Stomach (tissue), 9 donors: Measurements from ENCODE around the gene BTG2. TPM values are rescaled to one million over a fixed set of nuclear protein-coding genes. Genes with fewer than 3 reads are reported as not detected.

Experiments used
- DNase-seq, 2 donors: peaks; one replicate each; pipeline versions ENCODE4 v3.0.0 to v3.0.0-alpha.2; 2013 to 2019
- H3K27ac ChIP-seq, 5 donors: fragments of 200-600 bp in 4 of 5; sonication (generic) in 4 of 5; one replicate each; pipeline ENCODE4 v1.5.1; 2013 to 2019; ENCODE audit warnings: mild to moderate bottlenecking in 1 of 5, moderate library complexity in 1 of 5
- H3K27me3 ChIP-seq, 3 donors: fragments of 200-600 bp; sonication (generic); one replicate each; pipeline ENCODE4 v1.5.1; 2017 to 2019; ENCODE audit warnings: mixed run types in 1 of 3
- H3K36me3 ChIP-seq, 4 donors: fragments of 200-600 bp; sonication (generic); 1 replicate in 3 of 4; 2 replicates in 1 of 4; pipeline ENCODE4 v1.5.1; 2016 to 2019
- H3K4me1 ChIP-seq, 4 donors: fragments of 200-600 bp; sonication (generic); one replicate each; pipeline ENCODE4 v1.5.1; 2016 to 2019
- H3K4me3 ChIP-seq, 4 donors: fragments of 200-600 bp; sonication (generic) in 3 of 4; one replicate each; pipeline ENCODE4 v1.5.1; 2016 to 2019; ENCODE audit warnings: mild to moderate bottlenecking in 1 of 4
- H3K9me3 ChIP-seq, 4 donors: fragments of 200-600 bp; sonication (generic); one replicate each; pipeline ENCODE4 v1.5.1; 2016 to 2019
- CTCF ChIP-seq, 7 experiments: fragments of 450-650 bp in 4 of 7; fragments of 200-600 bp in 3 of 7; sonication (generic) in 3 of 7; IDR thresholded peaks; one replicate each; pipeline ENCODE4 v1.5.1; 2016 to 2019; ENCODE audit warnings: antibody characterized with exemption in 7 of 7, control low read depth in 2 of 7, mild to moderate bottlenecking in 1 of 7
- EP300 ChIP-seq: sonication (generic); formaldehyde crosslinking; IDR thresholded peaks from one replicate; pipeline ENCODE4 v1.6.1; 2017; ENCODE audit warnings: antibody characterized with exemption
- POLR2A ChIP-seq, 4 donors: fragments of 450-650 bp; IDR thresholded peaks; one replicate each; pipeline ENCODE4 v1.6.1; 2016; ENCODE audit warnings: antibody characterized with exemption in 4 of 4, control low read depth in 2 of 4, mild to moderate bottlenecking in 1 of 4, moderate library complexity in 1 of 4
- POLR2AphosphoS5 ChIP-seq, 3 donors: sonication (generic); formaldehyde crosslinking; IDR thresholded peaks; one replicate each; pipeline ENCODE4 v1.6.1; 2016; ENCODE audit warnings: antibody characterized with exemption in 3 of 3
- WGBS, 5 donors: extraction: QIAGEN DNeasy Blood & Tissue Kit in 3 of 5; methylation state at CpG; one replicate each; pipeline versions ENCODE4 v1.1.5 to v1.1.7; 2013 to 2018; 5-methylcytosine and 5-hydroxymethylcytosine counted together
- intact Hi-C: fragments of 100-400 bp; cut with DNase I; formaldehyde crosslinking; loops from one replicate; pipeline ENCODE4 v1.15.1; 2023; ENCODE audit warnings: low total_unique reads
- polyA plus RNA-seq, 3 donors: library from polyadenylated mRNA; stranded (reverse); fragments of 200-250 nt; gene quantifications; one replicate each; pipeline ENCODE4 v1.2.3, GENCODE V29; 2013
- total RNA-seq, 5 donors: library from RNA; depleted of rRNA; stranded (reverse); fragments of >200 nt; gene quantifications; one replicate each; pipeline versions ENCODE4 v1.1.0 to v1.2.3, GENCODE V29; 2014 to 2016
- donor health status: healthy with polysubstance abuse.
- donor health status: Bipolar disorder and iron deficiency.
- donor health status: healthy.

The BTG2 gene
- total and polyA plus RNA-seq, 8 donors = 46.4 to 231 (median 87.4) TPM

GRCh38 chr1:203340112-203340790 is 34.9 kb downstream of the BTG2 start:
- 15 to 23% (median 17%) methylated on average over 7 of the region's 7 CpGs for WGBS, 5 donors
- H3K36me3 ChIP-seq = peaks cover 0 to 17% (median 7%) of the 10 kb centered on the region in 4 donors
- H3K4me3 ChIP-seq = no peak overlapping the region
- DNase-seq = peak; percentile 81 to 95
- H3K4me1 ChIP-seq = peaks cover 0 to 62% (median 37%) of the 10 kb centered on the region in 4 donors
- H3K27me3 ChIP-seq = no peaks in the 10 kb centered on the region
- TF ChIP-seq CTCF (IDR thresholded peaks at IDR 0.05) (peak in 6 of 7 experiments; percentile 3 to 96 (median 89)), POLR2AphosphoS5 (IDR thresholded peaks at IDR 0.05) (peak in 1 of 3 donors; percentile 81), POLR2A (IDR thresholded peaks at IDR 0.05) (no peak), EP300 (no peak)
- no peaks in the 10 kb centered on the region for H3K9me3 ChIP-seq
- peak overlapping the region in 2 of 5 donors; percentile 7 to 48 for H3K27ac ChIP-seq
- intact Hi-C loops = loop anchor here (5.0 kb wide), 1 partner anchor 147 kb away; no protein-coding TSS in a partner anchor

DNA sequence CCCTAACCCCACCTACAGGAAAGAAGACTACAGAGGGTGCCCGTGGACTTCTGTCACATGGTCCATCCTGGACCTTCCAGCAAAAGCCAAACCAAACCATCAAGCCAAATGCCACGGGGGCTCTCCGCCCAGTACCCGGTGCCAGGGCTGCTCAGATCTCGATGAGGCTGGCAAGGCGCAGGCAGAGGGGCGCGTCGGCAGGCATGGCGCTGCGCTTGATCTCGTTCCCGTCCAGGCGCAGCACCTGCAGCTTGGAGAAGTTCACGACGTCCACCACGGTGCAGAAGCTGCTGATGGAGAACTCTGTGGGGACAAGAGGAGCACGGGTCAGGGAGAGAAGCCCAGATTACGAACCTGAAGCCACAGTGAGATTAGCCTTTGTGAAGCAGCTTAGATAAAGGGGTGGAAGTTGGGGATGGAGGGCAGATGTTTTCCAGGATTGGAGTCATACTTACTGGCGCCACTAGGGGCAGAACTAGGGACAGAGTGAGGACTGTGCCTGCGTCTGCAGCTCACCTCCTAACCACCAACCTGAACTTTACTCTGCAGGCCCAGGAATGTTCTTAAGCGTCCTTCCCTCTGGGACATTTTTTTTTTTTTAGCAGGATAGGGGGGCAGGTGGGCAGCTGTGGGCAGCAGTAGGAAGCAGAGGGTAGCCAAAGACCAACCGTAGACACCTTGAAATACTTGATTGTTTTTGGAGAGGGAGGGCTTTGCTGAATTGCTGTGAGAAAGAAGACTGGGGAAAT is 37.0 kb downstream of the BTG2 start:
- peak in 1 of 3 donors; percentile 22 for TF ChIP-seq POLR2AphosphoS5 (IDR thresholded peaks at IDR 0.05)
- TF ChIP-seq POLR2A (IDR thresholded peaks at IDR 0.05) = no peak
- peak in 5 of 7 experiments; percentile 48 to 89 (median 74) for TF ChIP-seq CTCF (IDR thresholded peaks at IDR 0.05)
- TF ChIP-seq EP300 = no peak
- 43 to 63% (median 47%) methylated on average over 23 of the region's 23 CpGs for WGBS, 5 donors
- DNase-seq = peak; percentile 71 to 87
- H3K36me3 ChIP-seq = peaks cover 0 to 19% (median 9%) of the 10 kb centered on the region in 4 donors
- H3K4me1 ChIP-seq = peaks cover 10 to 65% (median 31%) of the 10 kb centered on the region in 4 donors
- no peaks in the 10 kb centered on the region for H3K27me3 ChIP-seq
- intact Hi-C loops = loop anchor here (5.0 kb wide), 1 partner anchor 145 kb away; no protein-coding TSS in a partner anchor
- no peaks in the 10 kb centered on the region for H3K9me3 ChIP-seq
- peak overlapping the region in 4 of 5 donors; percentile 25 to 50 (median 32) for H3K27ac ChIP-seq
- no peak overlapping the region for H3K4me3 ChIP-seq

GRCh38 chr1:203343956-203344754 is 38.8 kb downstream of the BTG2 start:
- Histone ChIP-seq H3K36me3 (peaks cover 0 to 22% (median 13%) of the 10 kb centered on the region in 4 donors), H3K4me3 (no peak overlapping the region), H3K27me3 (no peaks in the 10 kb centered on the region), H3K9me3 (no peaks in the 10 kb centered on the region), H3K27ac (peak overlapping the region in 3 of 5 donors; percentile 7 to 50 (median 11)), H3K4me1 (peaks cover 13 to 68% (median 42%) of the 10 kb centered on the region in 4 donors)
- WGBS, 5 donors = 49 to 78% (median 56%) methylated on average over 9 of the region's 9 CpGs
- no peak for DNase-seq
- intact Hi-C loops = loop anchor here (5.0 kb wide), 1 partner anchor 143 kb away; no protein-coding TSS in a partner anchor
- no peak for TF ChIP-seq POLR2AphosphoS5 (IDR thresholded peaks at IDR 0.05)
- TF ChIP-seq POLR2A (IDR thresholded peaks at IDR 0.05) = no peak
- no peak for TF ChIP-seq EP300
- TF ChIP-seq CTCF (IDR thresholded peaks at IDR 0.05) = no peak
